BLaER1 treated with 17β-estradiol and CSF1 and Interleukin-3, amounts not matched to agents 10 nM and 100 nM (cell line): ENCODE data around the gene SLC1A3.

Source experiments
- H3K27ac ChIP-seq, 11 experiments: shearing (Covaris generic); formaldehyde crosslinking; 2 replicates each; pipeline ENCODE4 v1.8.1; 2022
- H3K27me3 ChIP-seq, 11 experiments: shearing (Covaris generic); formaldehyde crosslinking; 2 replicates each; pipeline ENCODE4 v1.8.1; 2022
- H3K36me3 ChIP-seq, 11 experiments: shearing (Covaris generic); formaldehyde crosslinking; 2 replicates each; pipeline ENCODE4 v1.8.1; 2022
- H3K4me1 ChIP-seq, 10 experiments: shearing (Covaris generic); formaldehyde crosslinking; 2 replicates each; pipeline ENCODE4 v1.8.1; 2022
- H3K4me2 ChIP-seq, 11 experiments: shearing (Covaris generic); formaldehyde crosslinking; 2 replicates each; pipeline ENCODE4 v1.8.1; 2022
- H3K4me3 ChIP-seq, 10 experiments: shearing (Covaris generic); formaldehyde crosslinking; 2 replicates each; pipeline ENCODE4 v1.8.1; 2022
- H3K9ac ChIP-seq, 11 experiments: shearing (Covaris generic); formaldehyde crosslinking; 2 replicates each; pipeline ENCODE4 v1.8.1; 2022
- H3K9me3 ChIP-seq, 11 experiments: shearing (Covaris generic); formaldehyde crosslinking; replicated peaks in 1 of 11; 2 replicates each; pipeline ENCODE4 v1.8.1; 2022
- H4K20me1 ChIP-seq, 11 experiments: shearing (Covaris generic); formaldehyde crosslinking; 2 replicates each; pipeline ENCODE4 v1.8.1; 2022
- Cebpa-rat ChIP-seq, 11 experiments: shearing (Covaris generic); IDR thresholded peaks; 2 replicates each; pipeline ENCODE4 v1.8.1; 2022

The SLC1A3 gene

GRCh38 chr5:36631620-36632362 is 25.4 kb downstream of the SLC1A3 start:
- Histone ChIP-seq H3K36me3 (peaks cover 0 to 61% (median 0%) of the 10 kb centered on the region in 11 experiments; a peak in 4 of 22 replicates), H3K4me3 (no peak overlapping the region), H3K27me3 (no peaks in the 10 kb centered on the region), H3K27ac (no peak overlapping the region; a peak in 1 of 22 replicates), H3K4me1 (peaks cover 0 to 22% (median 2%) of the 10 kb centered on the region in 10 experiments; a peak in 9 of 20 replicates), H3K4me2 (peak overlapping the region in 3 of 11 experiments; percentile 34 to 63 (median 54); a peak in 1 of 22 replicates), H3K9me3 (no peaks in the 10 kb centered on the region), H4K20me1 (no peaks in the 10 kb centered on the region), H3K9ac (no peak overlapping the region)
- 0 out of 22 replicates have a peak, but pooled peaks of 1 of the 11 experiments have one; percentile 3 for TF ChIP-seq Cebpa-rat (IDR thresholded peaks at IDR 0.05)

- H3K9me3 ChIP-seq: no peaks in the 10 kb centered on the region
- no peak overlapping the region for H3K4me3 ChIP-seq
- H3K4me2 ChIP-seq: no peak overlapping the region
- no peak overlapping the region for H3K27ac ChIP-seq
- H3K4me1 ChIP-seq: peaks cover 0 to 22% (median 2%) of the 10 kb centered on the region in 10 experiments; a peak in 9 of 20 replicates
- H3K27me3 ChIP-seq: no peaks in the 10 kb centered on the region
- no peaks in the 10 kb centered on the region for H4K20me1 ChIP-seq
- H3K36me3 ChIP-seq: peaks cover 0 to 61% (median 0%) of the 10 kb centered on the region in 11 experiments; a peak in 4 of 22 replicates
- no peak overlapping the region for H3K9ac ChIP-seq
- TF ChIP-seq Cebpa-rat (IDR thresholded peaks at IDR 0.05): no peak
Measured at GRCh38 chr5:36632363-36632664, 25.9 kb downstream of the SLC1A3 start.

- Histone ChIP-seq H3K36me3 (peaks cover 0 to 59% (median 0%) of the 10 kb centered on the region in 11 experiments; a peak in 4 of 22 replicates), H3K27me3 (no peaks in the 10 kb centered on the region), H3K9me3 (no peaks in the 10 kb centered on the region), H3K9ac (no peak overlapping the region), H3K4me2 (no peak overlapping the region), H4K20me1 (no peaks in the 10 kb centered on the region), H3K27ac (no peak overlapping the region), H3K4me1 (peaks cover 0 to 11% (median under 1%) of the 10 kb centered on the region in 10 experiments; a peak in 9 of 20 replicates), H3K4me3 (no peak overlapping the region)
- no peak for TF ChIP-seq Cebpa-rat (IDR thresholded peaks at IDR 0.05)
Measured at GRCh38 chr5:36635721-36636390, 29.4 kb downstream of the SLC1A3 start.

- Histone ChIP-seq H3K27me3 (no peaks in the 10 kb centered on the region), H3K9ac (no peak overlapping the region), H3K4me2 (no peak overlapping the region), H3K4me3 (no peak overlapping the region), H3K27ac (no peak overlapping the region), H3K36me3 (peaks cover 0 to 54% (median 0%) of the 10 kb centered on the region in 11 experiments; a peak in 4 of 22 replicates), H3K4me1 (no peaks in the 10 kb centered on the region), H3K9me3 (no peaks in the 10 kb centered on the region), H4K20me1 (no peaks in the 10 kb centered on the region)
- TF ChIP-seq Cebpa-rat (IDR thresholded peaks at IDR 0.05): no peak
Measured at GRCh38 chr5:36637101-36637500, 30.7 kb downstream of the SLC1A3 start.

GRCh38 chr5:36637516-36637915 is 31.1 kb downstream of the SLC1A3 start:
- no peaks in the 10 kb centered on the region for H4K20me1 ChIP-seq
- H3K27me3 ChIP-seq: no peaks in the 10 kb centered on the region
- H3K36me3 ChIP-seq: peaks cover 0 to 51% (median 0%) of the 10 kb centered on the region in 11 experiments; a peak in 4 of 22 replicates
- no peak overlapping the region for H3K4me3 ChIP-seq
- H3K4me1 ChIP-seq: no peaks in the 10 kb centered on the region
- TF ChIP-seq Cebpa-rat (IDR thresholded peaks at IDR 0.05): no peak
- H3K4me2 ChIP-seq: no peak overlapping the region
- H3K9me3 ChIP-seq: no peaks in the 10 kb centered on the region
- no peak overlapping the region for H3K9ac ChIP-seq
- no peak overlapping the region for H3K27ac ChIP-seq

GRCh38 chr5:36638056-36638455 is 31.6 kb downstream of the SLC1A3 start:
- no peak overlapping the region for H3K4me2 ChIP-seq
- no peaks in the 10 kb centered on the region for H3K9me3 ChIP-seq
- no peak overlapping the region for H3K27ac ChIP-seq
- H3K4me3 ChIP-seq: no peak overlapping the region
- H3K9ac ChIP-seq: no peak overlapping the region
- H4K20me1 ChIP-seq: no peaks in the 10 kb centered on the region
- H3K4me1 ChIP-seq: no peaks in the 10 kb centered on the region
- no peaks in the 10 kb centered on the region for H3K27me3 ChIP-seq
- peaks cover 0 to 47% (median 0%) of the 10 kb centered on the region in 11 experiments; a peak in 4 of 22 replicates for H3K36me3 ChIP-seq
- no peak for TF ChIP-seq Cebpa-rat (IDR thresholded peaks at IDR 0.05)

GRCh38 chr5:36640949-36641348 is 34.5 kb downstream of the SLC1A3 start:
- Histone ChIP-seq H3K9me3 (no peaks in the 10 kb centered on the region), H3K9ac (no peak overlapping the region), H4K20me1 (no peaks in the 10 kb centered on the region), H3K27me3 (no peaks in the 10 kb centered on the region), H3K4me3 (no peak overlapping the region), H3K27ac (no peak overlapping the region), H3K4me2 (no peak overlapping the region), H3K36me3 (peaks cover 0 to 20% (median 0%) of the 10 kb centered on the region in 11 experiments; a peak in 4 of 22 replicates), H3K4me1 (no peaks in the 10 kb centered on the region)
- 0 out of 22 replicates have a peak, but pooled peaks of 1 of the 11 experiments have one; percentile 20 for TF ChIP-seq Cebpa-rat (IDR thresholded peaks at IDR 0.05)

- H3K36me3 ChIP-seq: peaks cover 0 to 22% (median 0%) of the 10 kb centered on the region in 11 experiments; a peak in 4 of 22 replicates
- 0 out of 20 replicates have a peak, but pooled peaks cover 0 to 1% (median 0%) of the 10 kb centered on the region in 10 experiments for H3K4me1 ChIP-seq
- H3K27ac ChIP-seq: no peak overlapping the region
- H3K4me3 ChIP-seq: no peak overlapping the region
- TF ChIP-seq Cebpa-rat (IDR thresholded peaks at IDR 0.05): no peak
- H3K9ac ChIP-seq: no peak overlapping the region
- H4K20me1 ChIP-seq: no peaks in the 10 kb centered on the region
- H3K9me3 ChIP-seq: no peaks in the 10 kb centered on the region
- H3K27me3 ChIP-seq: no peaks in the 10 kb centered on the region
- no peak overlapping the region for H3K4me2 ChIP-seq
Measured at GRCh38 chr5:36641431-36641830, 35.0 kb downstream of the SLC1A3 start.

- no peaks in the 10 kb centered on the region for H3K27me3 ChIP-seq
- H3K9ac ChIP-seq: no peak overlapping the region
- 0 out of 20 replicates have a peak, but pooled peaks cover 0 to 5% (median 0%) of the 10 kb centered on the region in 10 experiments for H3K4me1 ChIP-seq
- H3K36me3 ChIP-seq: peaks cover 0 to 27% (median 0%) of the 10 kb centered on the region in 11 experiments; a peak in 4 of 22 replicates
- H3K27ac ChIP-seq: no peak overlapping the region
- no peak overlapping the region for H3K4me2 ChIP-seq
- no peaks in the 10 kb centered on the region for H4K20me1 ChIP-seq
- no peak for TF ChIP-seq Cebpa-rat (IDR thresholded peaks at IDR 0.05)
- no peak overlapping the region for H3K4me3 ChIP-seq
- H3K9me3 ChIP-seq: no peaks in the 10 kb centered on the region
Measured at GRCh38 chr5:36642089-36642488, 35.7 kb downstream of the SLC1A3 start.
